GM12874 (cell line): ENCODE data around the gene USH2A.

Source experiments
- TF ChIP-seq, protein P1 (sequence below): IDR thresholded peaks from 2 replicates; pipeline ENCODE4 v1.5.1; 2011; ENCODE audit warnings: low read depth, mild to moderate bottlenecking, control low read depth, low read length, moderate library complexity; ENCODE audit not compliant: insufficient read depth

The USH2A gene

DNA sequence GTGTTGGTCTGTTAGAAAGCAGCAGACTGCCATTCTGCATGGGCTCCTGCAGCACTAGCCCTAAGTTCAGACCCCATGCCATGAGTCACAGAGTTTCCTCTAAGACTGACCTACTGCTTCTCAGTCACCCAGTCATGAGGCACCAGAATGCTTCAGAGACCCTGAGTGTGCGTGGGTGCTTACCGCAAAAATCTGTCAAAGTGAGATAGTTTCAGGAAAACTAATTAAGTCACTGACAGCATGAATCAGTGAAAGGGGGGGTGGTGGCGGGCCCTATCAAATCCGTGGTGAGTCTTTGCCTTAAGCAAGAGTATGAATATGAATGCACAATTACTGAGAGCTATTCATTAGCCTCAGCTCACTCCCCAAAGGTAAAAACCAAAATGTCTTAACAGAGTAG is 758.0 kb downstream of the USH2A start:
- TF ChIP-seq, protein P1, sequence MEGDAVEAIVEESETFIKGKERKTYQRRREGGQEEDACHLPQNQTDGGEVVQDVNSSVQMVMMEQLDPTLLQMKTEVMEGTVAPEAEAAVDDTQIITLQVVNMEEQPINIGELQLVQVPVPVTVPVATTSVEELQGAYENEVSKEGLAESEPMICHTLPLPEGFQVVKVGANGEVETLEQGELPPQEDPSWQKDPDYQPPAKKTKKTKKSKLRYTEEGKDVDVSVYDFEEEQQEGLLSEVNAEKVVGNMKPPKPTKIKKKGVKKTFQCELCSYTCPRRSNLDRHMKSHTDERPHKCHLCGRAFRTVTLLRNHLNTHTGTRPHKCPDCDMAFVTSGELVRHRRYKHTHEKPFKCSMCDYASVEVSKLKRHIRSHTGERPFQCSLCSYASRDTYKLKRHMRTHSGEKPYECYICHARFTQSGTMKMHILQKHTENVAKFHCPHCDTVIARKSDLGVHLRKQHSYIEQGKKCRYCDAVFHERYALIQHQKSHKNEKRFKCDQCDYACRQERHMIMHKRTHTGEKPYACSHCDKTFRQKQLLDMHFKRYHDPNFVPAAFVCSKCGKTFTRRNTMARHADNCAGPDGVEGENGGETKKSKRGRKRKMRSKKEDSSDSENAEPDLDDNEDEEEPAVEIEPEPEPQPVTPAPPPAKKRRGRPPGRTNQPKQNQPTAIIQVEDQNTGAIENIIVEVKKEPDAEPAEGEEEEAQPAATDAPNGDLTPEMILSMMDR: no peak

DNA sequence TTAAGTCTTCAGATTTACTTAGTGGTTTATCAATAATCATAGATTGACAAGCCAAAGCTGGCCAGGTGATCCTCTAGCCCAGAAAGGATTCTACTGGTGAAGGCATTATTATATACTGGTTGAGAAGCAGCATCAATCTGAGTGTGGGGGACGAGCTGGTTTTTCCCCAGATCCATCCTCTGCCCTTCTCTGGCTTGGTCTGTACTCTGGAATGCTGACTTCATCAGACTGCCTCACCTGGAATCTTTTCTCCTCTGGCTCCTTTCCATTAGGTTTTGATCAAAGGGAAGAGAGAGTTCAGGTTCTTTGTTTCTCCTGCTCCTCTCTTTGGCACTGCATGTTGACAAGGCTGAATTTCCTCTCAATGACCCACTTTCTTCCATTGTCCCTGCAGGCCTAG is 762.2 kb downstream of the USH2A start:
- TF ChIP-seq, protein P1: no peak

DNA sequence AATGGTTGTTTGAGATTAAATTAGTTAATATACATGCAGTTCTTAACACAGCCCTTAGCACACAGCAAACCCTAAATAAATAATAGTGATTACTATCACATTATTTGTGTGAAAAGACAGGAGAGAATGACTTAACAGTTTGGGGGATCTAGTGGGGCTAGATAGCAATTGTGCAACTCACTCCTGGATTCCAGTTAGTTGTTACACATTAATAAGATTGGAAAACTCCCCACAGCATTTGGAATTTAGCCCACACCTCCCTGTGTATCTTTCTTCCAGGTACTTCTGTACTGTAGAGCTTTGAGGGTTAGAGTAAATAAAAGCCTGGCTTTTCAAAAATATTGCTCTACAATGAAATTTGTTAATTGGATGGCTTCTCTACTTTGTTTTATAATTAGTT is 763.0 kb downstream of the USH2A start:
- TF ChIP-seq, protein P1: no peak

DNA sequence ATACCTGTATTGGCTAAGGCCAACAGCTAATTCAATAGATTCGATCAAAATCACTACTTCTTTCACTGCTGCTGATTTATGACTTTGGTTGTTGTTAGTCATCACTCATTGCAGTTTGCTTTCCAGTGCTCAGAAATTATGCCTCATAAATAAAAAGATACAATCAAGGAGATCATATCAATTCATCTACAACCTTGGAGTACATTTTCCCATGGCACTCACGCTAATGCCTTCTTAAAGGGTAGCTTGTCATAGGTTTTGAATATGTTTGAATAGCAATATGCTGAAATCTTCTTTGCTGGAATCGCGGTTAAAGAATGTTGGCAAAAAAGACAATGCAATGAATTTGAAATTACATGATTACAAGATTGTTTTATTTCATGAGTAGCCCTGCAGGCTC is 766.2 kb downstream of the USH2A start:
- TF ChIP-seq, protein P1: no peak

DNA sequence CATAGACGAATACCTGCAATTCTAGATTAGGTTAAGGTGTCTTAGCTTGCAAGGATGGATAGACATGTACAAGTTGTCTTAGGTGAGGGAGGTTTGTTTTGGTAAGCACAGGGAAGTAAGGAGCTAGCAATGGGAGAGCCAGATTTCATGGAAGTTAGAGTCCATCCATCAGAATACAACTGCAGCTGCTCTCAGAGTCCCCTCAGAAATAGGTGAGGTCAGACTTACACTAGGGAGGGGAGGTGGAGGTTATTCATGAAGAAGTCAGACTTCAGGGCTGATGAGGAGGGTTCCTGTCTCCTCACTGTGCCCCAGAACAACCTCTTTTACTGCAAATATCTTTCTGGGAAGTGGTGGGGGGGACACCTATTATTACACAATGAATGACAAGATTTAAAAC is 770.9 kb downstream of the USH2A start:
- TF ChIP-seq, protein P1: no peak

DNA sequence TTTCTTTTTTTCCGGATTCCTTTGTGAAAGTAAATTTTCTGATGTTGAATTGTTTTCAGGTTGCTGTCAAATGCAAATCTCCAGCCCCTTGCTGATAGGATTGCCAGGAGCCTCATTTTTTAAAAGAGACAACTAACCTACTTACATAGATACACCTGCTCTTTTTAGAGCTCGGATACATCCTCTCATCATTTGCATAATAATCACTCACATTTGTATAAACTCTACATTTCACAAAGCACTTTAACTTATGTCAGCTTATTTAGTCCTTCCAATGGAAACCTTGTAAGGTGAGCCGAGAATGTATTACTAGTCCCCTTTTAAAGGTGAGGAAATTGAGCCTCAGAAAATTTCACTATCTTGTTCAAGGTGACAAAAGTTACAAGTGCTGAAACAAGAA is 771.4 kb downstream of the USH2A start:
- TF ChIP-seq, protein P1: no peak

DNA sequence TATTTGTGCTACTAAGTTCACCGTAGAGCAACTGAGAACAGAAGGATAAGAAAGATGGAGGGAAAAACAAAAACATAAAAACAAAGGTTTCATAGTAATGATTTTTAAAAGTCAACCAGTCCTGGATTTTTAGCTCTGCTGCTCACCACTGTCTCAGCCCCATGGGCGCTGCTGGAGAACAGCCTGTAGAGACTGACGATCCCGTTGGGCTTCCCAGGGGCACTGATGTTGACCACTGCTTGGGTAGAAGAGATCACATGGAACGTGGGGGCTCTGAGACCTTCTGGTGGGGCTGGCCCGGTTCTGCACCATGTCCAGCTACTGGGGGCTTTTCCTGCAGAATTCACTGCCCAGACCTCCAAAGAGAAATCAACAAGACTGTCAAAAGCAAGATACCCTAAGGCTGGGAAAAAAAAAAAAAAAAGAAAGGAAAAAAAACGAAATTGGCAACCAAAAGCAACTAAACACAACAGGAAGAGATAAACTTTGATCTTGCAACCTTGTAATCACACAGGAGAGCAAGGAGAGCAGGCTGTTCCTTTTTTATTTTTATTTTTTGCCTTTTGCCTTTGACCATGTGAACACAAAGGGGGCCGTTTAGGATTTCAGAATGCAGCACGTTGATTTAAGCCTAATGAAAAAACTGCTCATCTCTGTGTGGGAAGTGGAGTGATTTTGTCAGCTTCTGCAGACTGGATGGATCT is 772.6 kb downstream of the USH2A start:
- TF ChIP-seq, protein P1: no peak
